PC-9 (cell line): ENCODE results near the gene SIGMAR1. TPM values are rescaled to one million over a fixed set of nuclear protein-coding genes. Genes with fewer than 3 reads are reported as not detected.
A peak's percentile ranks its signal among the peaks of the same experiment; 100 is the strongest.

Experiments
- BruUV-seq: library from RNA; stranded (reverse); fragments of 400-500 nt; replicated peaks from 2 replicates; lab custom pipeline; 2021; lab: Mats Ljungman, UMichigan
- CTCF ChIA-PET: fragments of 300-600 bp; sonication (Branson Sonifier 250); formaldehyde crosslinking; loops from one replicate; lab custom pipeline; 2022; ENCODE audit warnings: antibody characterized with exemption; lab: Charles Lee
- POLR2A ChIA-PET: fragments of 300-600 bp; sonication (Branson Sonifier 250); formaldehyde crosslinking; loops from one replicate; lab custom pipeline; 2022; ENCODE audit warnings: antibody characterized with exemption; ENCODE audit not compliant: unreplicated experiment; lab: Charles Lee
- DNase-seq, 2 experiments: peaks; one replicate each; pipeline versions ENCODE4 v3.0.0 to v3.0.0-alpha.2; 2015 to 2022; ENCODE audit warnings: mixed read lengths in 1 of 2
- H2AFZ ChIP-seq: fragments of 200-600 bp; sonication (generic); 2 replicates; pipeline ENCODE4 v1.8.1; 2017; ENCODE audit warnings: antibody characterized with exemption
- H3F3A ChIP-seq: fragments of 200-600 bp; sonication (generic); 2 replicates; pipeline ENCODE4 v1.8.1; 2017; ENCODE audit warnings: antibody characterized with exemption, mild to moderate bottlenecking, low read depth; ENCODE audit not compliant: insufficient read depth
- H3K27ac ChIP-seq: fragments of 200-600 bp; sonication (generic); 2 replicates; pipeline ENCODE4 v1.6.1; 2016; ENCODE audit warnings: mixed run types
- H3K27me3 ChIP-seq: fragments of 200-600 bp; sonication (generic); 2 replicates; pipeline ENCODE4 v1.6.1; 2016; ENCODE audit warnings: low read depth, mixed run types; ENCODE audit not compliant: insufficient read depth
- H3K36me3 ChIP-seq: fragments of 200-600 bp; sonication (generic); 2 replicates; pipeline ENCODE4 v1.6.1; 2016; ENCODE audit warnings: low read depth, mixed run types
- H3K4me1 ChIP-seq: fragments of 200-600 bp; sonication (generic); replicated peaks from 2 replicates; pipeline ENCODE4 v1.6.1; 2016; ENCODE audit warnings: mixed run types; ENCODE audit not compliant: insufficient read depth
- H3K4me2 ChIP-seq: fragments of 200-600 bp; sonication (generic); 2 replicates; pipeline ENCODE4 v1.6.1; 2017; ENCODE audit warnings: mixed run types
- H3K4me3 ChIP-seq: fragments of 200-600 bp; sonication (generic); 2 replicates; pipeline ENCODE4 v1.6.1; 2016; ENCODE audit warnings: mixed run types
- H3K79me2 ChIP-seq: fragments of 200-600 bp; sonication (generic); 2 replicates; pipeline ENCODE4 v1.6.1; 2017; ENCODE audit warnings: low read depth, mixed run types
- H3K9me2 ChIP-seq: fragments of 200-600 bp; sonication (generic); 2 replicates; pipeline ENCODE4 v1.8.1; 2017; ENCODE audit warnings: mild to moderate bottlenecking; ENCODE audit not compliant: insufficient read depth
- H3K9me3 ChIP-seq: fragments of 200-600 bp; sonication (generic); 2 replicates; pipeline ENCODE4 v1.8.1; 2016; ENCODE audit warnings: low read depth; ENCODE audit not compliant: insufficient read depth
- H4K20me1 ChIP-seq: fragments of 200-600 bp; sonication (generic); 2 replicates; pipeline ENCODE4 v1.8.1; 2017; ENCODE audit not compliant: insufficient read depth
- CTCF ChIP-seq: fragments of 200-600 bp; sonication (generic); conservative IDR thresholded peaks from 2 replicates; pipeline ENCODE4 v1.6.1; 2017; ENCODE audit warnings: mixed run types, antibody characterized with exemption, mild to moderate bottlenecking, moderate library complexity
- EZH2 ChIP-seq: fragments of 200-600 bp; sonication (generic); IDR thresholded peaks from 2 replicates; pipeline ENCODE4 v1.8.0; 2017; ENCODE audit warnings: antibody characterized with exemption, low read depth
- intact Hi-C: fragments of 100-400 bp; cut with micrococcal nuclease; formaldehyde crosslinking; loops from one replicate; pipeline ENCODE4 v1.10.0; 2022; ENCODE audit not compliant: unreplicated experiment
- total RNA-seq: library from RNA; stranded (reverse); gene quantifications from 2 replicates; pipeline ENCODE4 v1.2.3, GENCODE V29; 2021

Gene SIGMAR1
- total RNA-seq, 1 experiment from 2014 or later, result 57.9 TPM

GRCh38 chr9:34653151-34654072 is 15.8 kb upstream of the SIGMAR1 start:
- POLR2A ChIA-PET, result no interaction called here
- Histone ChIP-seq H3K9me2 (no peaks in the 10 kb centered on the region), H3K4me2 (peak overlapping the region; percentile 74; the same call in 1 of the 2 replicates), H2AFZ (no peak overlapping the region), H3K27ac (no peak overlapping the region), H3K36me3 (no peaks in the 10 kb centered on the region), H4K20me1 (no peaks in the 10 kb centered on the region), H3K9me3 (no peaks in the 10 kb centered on the region), H3K27me3 (no peaks in the 10 kb centered on the region), H3F3A (peaks cover 7% of the 10 kb centered on the region; the same call in 1 of the 2 replicates), H3K4me3 (no peak overlapping the region), H3K79me2 (no peaks in the 10 kb centered on the region), H3K4me1 (peaks cover 8% of the 10 kb centered on the region)
- intact Hi-C loops, result no loop called here
- TF ChIP-seq EZH2, result no peak
- no peak for TF ChIP-seq CTCF
- CTCF ChIA-PET, result no interaction called here
- no peak for DNase-seq
- BruUV-seq, result no TSS peak

- H2AFZ ChIP-seq, result no peak overlapping the region
- H4K20me1 ChIP-seq, result no peaks in the 10 kb centered on the region
- no TSS peak for BruUV-seq
- H3K9me2 ChIP-seq, result no peaks in the 10 kb centered on the region
- H3K4me2 ChIP-seq, result peak overlapping the region; percentile 74
- DNase-seq, result no peak
- no peak for TF ChIP-seq EZH2
- no peak for TF ChIP-seq CTCF
- H3F3A ChIP-seq, result peaks cover 7% of the 10 kb centered on the region; the same call in 1 of the 2 replicates
- ChIA-PET CTCF (no interaction called here), POLR2A (no interaction called here)
- H3K4me3 ChIP-seq, result peak overlapping the region; percentile 54; the same call in 1 of the 2 replicates
- no peaks in the 10 kb centered on the region for H3K27me3 ChIP-seq
- H3K27ac ChIP-seq, result no peak overlapping the region
- peaks cover 7% of the 10 kb centered on the region; the same call in 1 of the 2 replicates for H3K79me2 ChIP-seq
- no peaks in the 10 kb centered on the region for H3K9me3 ChIP-seq
- H3K36me3 ChIP-seq, result no peaks in the 10 kb centered on the region
- intact Hi-C loops, result no loop called here
- peaks cover 13% of the 10 kb centered on the region for H3K4me1 ChIP-seq
Observed at GRCh38 chr9:34652602-34653000, 15.0 kb upstream of the SIGMAR1 start.

GRCh38 chr9:34651876-34652601 is 14.5 kb upstream of the SIGMAR1 start, which contains the start of gene IL11RA:
Gene IL11RA (plus strand): TSS chr9:34652185. CDS start chr9:34655218, 3,033 bp downstream.
- no TSS peak for BruUV-seq
- TF ChIP-seq CTCF, result no peak
- no peak for TF ChIP-seq EZH2
- H4K20me1 ChIP-seq, result no peaks in the 10 kb centered on the region

More at GRCh38 chr9:34651876-34652601, 14.5 kb upstream of the SIGMAR1 start, which contains the start of gene IL11RA:
- peak; percentile 65 to 86 for DNase-seq
- peaks cover 7% of the 10 kb centered on the region; the same call in 1 of the 2 replicates for H3F3A ChIP-seq
- H3K4me2 ChIP-seq, result peak within 1 kb of the TSS; percentile 74
- ChIA-PET CTCF (no interaction called here), POLR2A (interaction anchor here (0.6 kb wide), 1 partner anchor 1362 kb away, joined by 6 read pairs; the partner anchor contains the start of gene NFX1)
- no peaks in the 10 kb centered on the region for H3K36me3 ChIP-seq
- H2AFZ ChIP-seq, result peak within 1 kb of the TSS; percentile 77
- intact Hi-C loops, result no loop called here
- no peaks in the 10 kb centered on the region for H3K27me3 ChIP-seq
- H3K27ac ChIP-seq, result 0 out of 2 replicates have a peak within 1 kb of the TSS, but pooled peaks have one; percentile 19
- no peaks in the 10 kb centered on the region for H3K9me2 ChIP-seq
- H3K79me2 ChIP-seq, result peaks cover 10% of the 10 kb centered on the region; the same call in 1 of the 2 replicates
- peaks cover 19% of the 10 kb centered on the region for H3K4me1 ChIP-seq
- H3K9me3 ChIP-seq, result no peaks in the 10 kb centered on the region
- H3K4me3 ChIP-seq, result peak within 1 kb of the TSS; percentile 54; the same call in 1 of the 2 replicates
